ENCODE results near the gene ANKRD37.

ANKRD37 gene

GRCh38 chr4:185394568-185395237 is 1.9 kb upstream of the ANKRD37 start:
- Histone ChIP-seq H3K9ac (ENCODE audit: low read depth in 1 of 2, low read length in 2 of 2) (peak overlapping the region; percentile 88 to 95), H3K27me3 (ENCODE audit: control insufficient read depth in 1 of 2, insufficient read depth in 2 of 2, low read length in 2 of 2) (no peaks in the 10 kb centered on the region), H3K27ac (ENCODE audit: low read depth, low read length) (no peak overlapping the region), H3K4me3 (ENCODE audit: low read depth in 1 of 2, low read length in 2 of 2) (peak overlapping the region; percentile 59 to 65), H3K36me3 (ENCODE audit: control insufficient read depth in 1 of 2, insufficient read depth in 2 of 2, low read length in 2 of 2) (no peaks in the 10 kb centered on the region), H3K4me1 (ENCODE audit: control insufficient read depth in 1 of 2, insufficient read depth in 2 of 2, low read length in 2 of 2) (peaks cover 13 to 15% of the 10 kb centered on the region in 2 donors), H3K9me3 (ENCODE audit: control insufficient read depth in 1 of 2, low read length in 2 of 2) (no peaks in the 10 kb centered on the region)

GRCh38 chr4:185395238-185395955 is 1.2 kb upstream of the ANKRD37 start, which contains the start of gene LRP2BP:
TSS of gene LRP2BP (minus strand) at chr4:185395924. CDS start at chr4:185378186, 17,738 bp downstream.
- Histone ChIP-seq H3K27me3 (ENCODE audit: control insufficient read depth in 1 of 2, insufficient read depth in 2 of 2, low read length in 2 of 2) (no peaks in the 10 kb centered on the region), H3K36me3 (ENCODE audit: control insufficient read depth in 1 of 2, insufficient read depth in 2 of 2, low read length in 2 of 2) (peaks cover 0 to 6% of the 10 kb centered on the region in 2 donors), H3K4me3 (ENCODE audit: low read depth in 1 of 2, low read length in 2 of 2) (peak within 1 kb of the TSS; percentile 86 to 92), H3K9me3 (ENCODE audit: control insufficient read depth in 1 of 2, low read length in 2 of 2) (no peaks in the 10 kb centered on the region), H3K9ac (ENCODE audit: low read depth in 1 of 2, low read length in 2 of 2) (peak within 1 kb of the TSS; percentile 88 to 95), H3K27ac (ENCODE audit: low read depth, low read length) (peak within 1 kb of the TSS; percentile 100), H3K4me1 (ENCODE audit: control insufficient read depth in 1 of 2, insufficient read depth in 2 of 2, low read length in 2 of 2) (peaks cover 13 to 15% of the 10 kb centered on the region in 2 donors)

GRCh38 chr4:185395956-185396723 is 501 bp upstream of the ANKRD37 start:
- H3K36me3 ChIP-seq (ENCODE audit: control insufficient read depth in 1 of 2, insufficient read depth in 2 of 2, low read length in 2 of 2) = peaks cover under 1 to 10% of the 10 kb centered on the region in 2 donors
- no peaks in the 10 kb centered on the region for H3K27me3 ChIP-seq (ENCODE audit: control insufficient read depth in 1 of 2, insufficient read depth in 2 of 2, low read length in 2 of 2)
- H3K9me3 ChIP-seq (ENCODE audit: control insufficient read depth in 1 of 2, low read length in 2 of 2) = no peaks in the 10 kb centered on the region
- peaks cover 13 to 15% of the 10 kb centered on the region in 2 donors for H3K4me1 ChIP-seq (ENCODE audit: control insufficient read depth in 1 of 2, insufficient read depth in 2 of 2, low read length in 2 of 2)
- peak overlapping the region; percentile 88 to 95 for H3K9ac ChIP-seq (ENCODE audit: low read depth in 1 of 2, low read length in 2 of 2)
- H3K4me3 ChIP-seq (ENCODE audit: low read depth in 1 of 2, low read length in 2 of 2) = peak overlapping the region; percentile 86 to 92
- peak overlapping the region; percentile 100 for H3K27ac ChIP-seq (ENCODE audit: low read depth, low read length)

- Histone ChIP-seq H3K9ac (ENCODE audit: low read depth in 1 of 2, low read length in 2 of 2) (no peak overlapping the region), H3K27ac (ENCODE audit: low read depth, low read length) (no peak overlapping the region), H3K4me3 (ENCODE audit: low read depth in 1 of 2, low read length in 2 of 2) (peak overlapping the region in 1 of 2 donors; percentile 19), H3K4me1 (ENCODE audit: control insufficient read depth in 1 of 2, insufficient read depth in 2 of 2, low read length in 2 of 2) (peaks cover 13 to 15% of the 10 kb centered on the region in 2 donors), H3K36me3 (ENCODE audit: control insufficient read depth in 1 of 2, insufficient read depth in 2 of 2, low read length in 2 of 2) (peaks cover 14% of the 10 kb centered on the region in 2 donors), H3K27me3 (ENCODE audit: control insufficient read depth in 1 of 2, insufficient read depth in 2 of 2, low read length in 2 of 2) (no peaks in the 10 kb centered on the region), H3K9me3 (ENCODE audit: control insufficient read depth in 1 of 2, low read length in 2 of 2) (no peaks in the 10 kb centered on the region)
Observed at GRCh38 chr4:185398618-185399017, 2.0 kb downstream of the ANKRD37 start.

- no peaks in the 10 kb centered on the region for H3K9me3 ChIP-seq (ENCODE audit: control insufficient read depth in 1 of 2, low read length in 2 of 2)
- peaks cover 14% of the 10 kb centered on the region in 2 donors for H3K36me3 ChIP-seq (ENCODE audit: control insufficient read depth in 1 of 2, insufficient read depth in 2 of 2, low read length in 2 of 2)
- peaks cover 13 to 14% of the 10 kb centered on the region in 2 donors for H3K4me1 ChIP-seq (ENCODE audit: control insufficient read depth in 1 of 2, insufficient read depth in 2 of 2, low read length in 2 of 2)
- H3K27me3 ChIP-seq (ENCODE audit: control insufficient read depth in 1 of 2, insufficient read depth in 2 of 2, low read length in 2 of 2) = no peaks in the 10 kb centered on the region
- no peak overlapping the region for H3K27ac ChIP-seq (ENCODE audit: low read depth, low read length)
- peak overlapping the region in 1 of 2 donors; percentile 9 for H3K4me3 ChIP-seq (ENCODE audit: low read depth in 1 of 2, low read length in 2 of 2)
- H3K9ac ChIP-seq (ENCODE audit: low read depth in 1 of 2, low read length in 2 of 2) = no peak overlapping the region
Observed at GRCh38 chr4:185399466-185399865, 2.8 kb downstream of the ANKRD37 start.

- Histone ChIP-seq H3K27ac (ENCODE audit: low read depth, low read length) (no peak overlapping the region), H3K4me3 (ENCODE audit: low read depth in 1 of 2, low read length in 2 of 2) (no peak overlapping the region), H3K36me3 (ENCODE audit: control insufficient read depth in 1 of 2, insufficient read depth in 2 of 2, low read length in 2 of 2) (peaks cover 17 to 41% of the 10 kb centered on the region in 2 donors), H3K9ac (ENCODE audit: low read depth in 1 of 2, low read length in 2 of 2) (no peak overlapping the region), H3K9me3 (ENCODE audit: control insufficient read depth in 1 of 2, low read length in 2 of 2) (no peaks in the 10 kb centered on the region), H3K4me1 (ENCODE audit: control insufficient read depth in 1 of 2, insufficient read depth in 2 of 2, low read length in 2 of 2) (no peaks in the 10 kb centered on the region), H3K27me3 (ENCODE audit: control insufficient read depth in 1 of 2, insufficient read depth in 2 of 2, low read length in 2 of 2) (no peaks in the 10 kb centered on the region)
Observed at GRCh38 chr4:185404031-185404430, 7.4 kb downstream of the ANKRD37 start.

- H3K36me3 ChIP-seq (ENCODE audit: control insufficient read depth in 1 of 2, insufficient read depth in 2 of 2, low read length in 2 of 2) = peaks cover 17 to 47% of the 10 kb centered on the region in 2 donors
Observed at GRCh38 chr4:185405296-185405999, 8.8 kb downstream of the ANKRD37 start.

GRCh38 chr4:185408432-185408831 is 11.8 kb downstream of the ANKRD37 start:
- H3K27me3 ChIP-seq (ENCODE audit: control insufficient read depth in 1 of 2, insufficient read depth in 2 of 2, low read length in 2 of 2) = no peaks in the 10 kb centered on the region
- H3K27ac ChIP-seq (ENCODE audit: low read depth, low read length) = no peak overlapping the region
- peaks cover 16 to 53% of the 10 kb centered on the region in 2 donors for H3K36me3 ChIP-seq (ENCODE audit: control insufficient read depth in 1 of 2, insufficient read depth in 2 of 2, low read length in 2 of 2)
- H3K9ac ChIP-seq (ENCODE audit: low read depth in 1 of 2, low read length in 2 of 2) = no peak overlapping the region
- no peaks in the 10 kb centered on the region for H3K9me3 ChIP-seq (ENCODE audit: control insufficient read depth in 1 of 2, low read length in 2 of 2)
- H3K4me3 ChIP-seq (ENCODE audit: low read depth in 1 of 2, low read length in 2 of 2) = no peak overlapping the region
- H3K4me1 ChIP-seq (ENCODE audit: control insufficient read depth in 1 of 2, insufficient read depth in 2 of 2, low read length in 2 of 2) = no peaks in the 10 kb centered on the region

More at GRCh38 chr4:185405296-185405999, 8.8 kb downstream of the ANKRD37 start:
- Histone ChIP-seq H3K27ac (ENCODE audit: low read depth, low read length) (no peak overlapping the region), H3K9me3 (ENCODE audit: control insufficient read depth in 1 of 2, low read length in 2 of 2) (no peaks in the 10 kb centered on the region), H3K4me1 (ENCODE audit: control insufficient read depth in 1 of 2, insufficient read depth in 2 of 2, low read length in 2 of 2) (no peaks in the 10 kb centered on the region), H3K9ac (ENCODE audit: low read depth in 1 of 2, low read length in 2 of 2) (no peak overlapping the region), H3K4me3 (ENCODE audit: low read depth in 1 of 2, low read length in 2 of 2) (no peak overlapping the region), H3K27me3 (ENCODE audit: control insufficient read depth in 1 of 2, insufficient read depth in 2 of 2, low read length in 2 of 2) (no peaks in the 10 kb centered on the region)

GRCh38 chr4:185411849-185412248 is 15.2 kb downstream of the ANKRD37 start:
- Histone ChIP-seq H3K4me1 (ENCODE audit: control insufficient read depth in 1 of 2, insufficient read depth in 2 of 2, low read length in 2 of 2) (no peaks in the 10 kb centered on the region), H3K27ac (ENCODE audit: low read depth, low read length) (no peak overlapping the region)

More at GRCh38 chr4:185411849-185412248, 15.2 kb downstream of the ANKRD37 start:
- H3K9ac ChIP-seq (ENCODE audit: low read depth in 1 of 2, low read length in 2 of 2) = no peak overlapping the region
- H3K4me3 ChIP-seq (ENCODE audit: low read depth in 1 of 2, low read length in 2 of 2) = no peak overlapping the region
- H3K9me3 ChIP-seq (ENCODE audit: control insufficient read depth in 1 of 2, low read length in 2 of 2) = no peaks in the 10 kb centered on the region
- H3K27me3 ChIP-seq (ENCODE audit: control insufficient read depth in 1 of 2, insufficient read depth in 2 of 2, low read length in 2 of 2) = no peaks in the 10 kb centered on the region
- H3K36me3 ChIP-seq (ENCODE audit: control insufficient read depth in 1 of 2, insufficient read depth in 2 of 2, low read length in 2 of 2) = peaks cover 23 to 55% of the 10 kb centered on the region in 2 donors

Data from duodenal mucosa (tissue), 2 donors.